Small intestine (tissue), 16 donors: ENCODE results near the gene B4GALT4. TPM values are rescaled to one million over a fixed set of nuclear protein-coding genes. Genes with fewer than 3 reads are reported as not detected.
"Not testable (repeated sequence)": the region's sequence is repeated elsewhere in the genome, so short reads cannot be mapped to it uniquely, and the experiment has no call there.

Experiments used
- DNase-seq, 2 donors: peaks; one replicate each; pipeline versions ENCODE4 v3.0.0 to v3.0.0-alpha.2; 2013
- FAIRE-seq: peaks from 2 replicates; lab custom pipeline; 2012; peaks lifted over from hg19 to GRCh38; lab: Jason Lieb, UNC
- H3K27ac ChIP-seq, 3 donors: one replicate each; pipeline ENCODE4 v1.5.1; 2013; ENCODE audit warnings: low read length in 2 of 3, mild to moderate bottlenecking in 2 of 3, control low read depth in 1 of 3, inconsistent platforms in 1 of 3, low read depth in 1 of 3, moderate library complexity in 1 of 3
- H3K27me3 ChIP-seq, 3 donors: one replicate each; pipeline ENCODE4 v1.6.1; 2013; ENCODE audit warnings: low read length in 3 of 3, inconsistent platforms in 1 of 3; ENCODE audit not compliant: control insufficient read depth in 3 of 3, insufficient read depth in 3 of 3
- H3K36me3 ChIP-seq, 3 donors: one replicate each; pipeline ENCODE4 v1.6.1; 2013; ENCODE audit warnings: low read length in 3 of 3, inconsistent platforms in 1 of 3, low read depth in 1 of 3, mild to moderate bottlenecking in 1 of 3, moderate library complexity in 1 of 3; ENCODE audit not compliant: control insufficient read depth in 3 of 3, insufficient read depth in 2 of 3
- H3K4me1 ChIP-seq, 3 donors: one replicate each; pipeline ENCODE4 v1.6.1; 2013; ENCODE audit warnings: low read length in 2 of 3, inconsistent platforms in 1 of 3, low read depth in 1 of 3, mild to moderate bottlenecking in 1 of 3, moderate library complexity in 1 of 3; ENCODE audit not compliant: control insufficient read depth in 3 of 3, insufficient read depth in 2 of 3
- H3K4me3 ChIP-seq, 3 donors: one replicate each; pipeline ENCODE4 v1.5.1; 2013; ENCODE audit warnings: low read length in 3 of 3, control low read depth in 1 of 3, inconsistent platforms in 1 of 3, low read depth in 1 of 3, mild to moderate bottlenecking in 1 of 3, moderate library complexity in 1 of 3
- H3K9me3 ChIP-seq, 2 donors: one replicate each; pipeline ENCODE4 v1.6.1; 2013; ENCODE audit warnings: low read depth in 1 of 2, low read length in 1 of 2; ENCODE audit not compliant: control insufficient read depth in 2 of 2, insufficient read depth in 1 of 2
- WGBS, 3 donors: extraction: QIAGEN DNeasy Blood & Tissue Kit; methylation state at CpG; one replicate each; pipeline ENCODE4 v1.1.7; 2013; 5-methylcytosine and 5-hydroxymethylcytosine counted together
- long read RNA-seq, 10 donors: transcript quantifications; one replicate each; lab custom pipeline, GENCODE V29; 2026
- polyA plus RNA-seq, 4 donors: library from polyadenylated mRNA; stranded (reverse) in 3 of 4; unstranded in 1 of 4; fragments of 200-250 nt in 3 of 4; fragments of 120-200 nt in 1 of 4; gene quantifications; one replicate each; pipeline versions ENCODE4 v1.2.1 to v1.2.3, GENCODE V29; 2013
- donor health status: healthy with polysubstance abuse.
- donor health status: control.
- donor health status: control.
- donor health status: Bipolar disorder and iron deficiency.
- donor health status: healthy.

The B4GALT4 gene, protein sequence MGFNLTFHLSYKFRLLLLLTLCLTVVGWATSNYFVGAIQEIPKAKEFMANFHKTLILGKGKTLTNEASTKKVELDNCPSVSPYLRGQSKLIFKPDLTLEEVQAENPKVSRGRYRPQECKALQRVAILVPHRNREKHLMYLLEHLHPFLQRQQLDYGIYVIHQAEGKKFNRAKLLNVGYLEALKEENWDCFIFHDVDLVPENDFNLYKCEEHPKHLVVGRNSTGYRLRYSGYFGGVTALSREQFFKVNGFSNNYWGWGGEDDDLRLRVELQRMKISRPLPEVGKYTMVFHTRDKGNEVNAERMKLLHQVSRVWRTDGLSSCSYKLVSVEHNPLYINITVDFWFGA
- 10 to 100 TPM; 26.2 to 72.2 (median 52.3) TPM for polyA plus RNA-seq
- long read RNA-seq, donor 1, result 0 reads
- long read RNA-seq, donor 2, partial matches to known transcripts, result 0 of 2 reads
- long read RNA-seq, donor 2, other reads (novel, unspliced or antisense), result 0 of 2 reads
- long read RNA-seq, donor 3, partial matches to known transcripts, result 37 of 41 reads
- long read RNA-seq, donor 3, other reads (novel, unspliced or antisense), result 0 of 41 reads
- long read RNA-seq, donor 4, partial matches to known transcripts, result 0 of 1 reads
- long read RNA-seq, donor 4, other reads (novel, unspliced or antisense), result 0 of 1 reads
- long read RNA-seq, donor 5, partial matches to known transcripts, result 0 of 1 reads
- long read RNA-seq, donor 5, other reads (novel, unspliced or antisense), result 0 of 1 reads
- long read RNA-seq, donor 6, transcript B4GALT4-202 (8 exons, 2,459 nt), result major isoform, 7 of 19 reads
- long read RNA-seq, donor 6, partial matches to known transcripts, result 8 of 19 reads
- long read RNA-seq, donor 6, other reads (novel, unspliced or antisense), result 0 of 19 reads
- long read RNA-seq, donor 7, result 0 reads
- long read RNA-seq, donor 8, result 0 reads
- long read RNA-seq, donor 9, result 0 reads
- long read RNA-seq, donor 10, transcript B4GALT4-202 (8 exons, 2,459 nt), result major isoform, 6 of 51 reads
- long read RNA-seq, donor 10, partial matches to known transcripts, result 43 of 51 reads
- long read RNA-seq, donor 10, other reads (novel, unspliced or antisense), result 0 of 51 reads

GRCh38 chr3:119240591-119241434, at the start of gene B4GALT4:
Gene B4GALT4 (minus strand): TSS chr3:119240878. CDS start chr3:119230099, 10,779 bp downstream.
- no peak for FAIRE-seq
- Histone ChIP-seq H3K4me1 (peaks cover 0 to 10% (median 4%) of the 10 kb centered on the region in 3 donors), H3K27me3 (no peaks in the 10 kb centered on the region), H3K36me3 (peaks cover 0 to 4% (median 0%) of the 10 kb centered on the region in 3 donors), H3K9me3 (peaks cover 0 to 7% of the 10 kb centered on the region in 2 donors), H3K27ac (peak within 1 kb of the TSS; percentile 94 to 98 (median 97)), H3K4me3 (peak within 1 kb of the TSS; percentile 68 to 90 (median 74))
- peak; percentile 89 to 95 for DNase-seq
- 1% methylated on average over 45 to 70 of the region's 70 CpGs for WGBS, 3 donors

DNA sequence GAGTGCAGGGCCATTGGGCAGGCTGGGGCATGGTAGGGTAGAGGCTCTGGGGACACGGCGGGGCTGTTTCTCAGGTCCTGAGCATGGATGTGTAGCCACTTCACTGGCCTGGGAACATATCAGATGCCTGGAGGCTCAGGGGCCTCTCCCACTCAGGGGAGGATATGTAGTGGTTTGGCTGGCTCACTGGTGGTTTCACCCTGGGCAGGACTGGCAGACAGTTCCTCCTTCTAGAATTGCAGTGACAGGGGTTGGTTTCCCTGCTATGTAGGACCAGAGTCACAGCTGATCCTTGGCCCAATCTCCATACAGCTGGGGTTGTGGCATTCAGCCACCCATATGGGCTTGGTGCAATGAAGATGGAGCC, 48.7 kb upstream of the B4GALT4 start:
- 85 to 96% (median 93%) methylated on average over 2 of the region's 2 CpGs for WGBS, 3 donors
- H3K9me3 ChIP-seq, result peaks cover 0 to 6% of the 10 kb centered on the region in 2 donors
- H3K36me3 ChIP-seq, result no peaks in the 10 kb centered on the region
- no peak for FAIRE-seq
- no peaks in the 10 kb centered on the region for H3K4me1 ChIP-seq
- H3K4me3 ChIP-seq, result no peak overlapping the region
- H3K27ac ChIP-seq, result no peak overlapping the region
- DNase-seq, result no peak
- H3K27me3 ChIP-seq, result no peaks in the 10 kb centered on the region

DNA sequence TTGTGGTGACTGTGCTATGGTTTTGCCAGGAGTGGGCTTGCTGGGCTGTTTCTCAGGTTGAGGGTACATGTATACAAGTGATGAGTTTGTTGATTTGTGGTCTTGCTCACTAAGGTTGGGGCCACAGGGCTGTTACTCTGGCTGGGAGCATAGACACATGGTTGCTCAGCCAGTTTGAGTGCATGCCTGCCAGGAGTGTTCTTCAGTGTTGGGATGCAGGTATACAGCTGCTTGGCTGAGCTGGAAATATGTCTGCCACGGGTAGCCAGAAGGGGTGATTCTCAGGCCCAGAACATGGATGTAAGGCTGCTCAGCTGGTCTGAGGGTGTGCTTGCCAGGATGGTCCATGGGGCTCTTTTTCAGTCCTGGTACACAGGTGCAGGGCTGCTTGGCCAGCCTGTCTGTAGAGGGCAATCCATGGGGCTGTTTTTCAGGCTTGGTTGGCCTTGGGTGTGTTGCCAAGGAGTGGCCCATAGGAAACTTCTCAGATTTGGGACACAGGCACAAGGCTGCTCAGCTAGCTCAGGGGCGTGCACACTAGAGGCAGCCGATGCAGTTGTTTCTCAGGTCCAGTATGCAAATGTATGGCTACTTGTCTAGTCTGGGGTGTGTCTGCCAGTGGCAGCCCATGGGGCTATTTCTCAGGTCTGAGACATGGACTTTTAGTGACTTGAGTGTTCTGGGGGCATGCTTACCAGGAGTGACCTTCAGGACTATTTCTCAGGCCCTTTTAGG, 48.2 kb upstream of the B4GALT4 start:
- DNase-seq (no peak), FAIRE-seq (no peak)
- no peaks in the 10 kb centered on the region for H3K36me3 ChIP-seq
- no peak overlapping the region for H3K4me3 ChIP-seq
- no peaks in the 10 kb centered on the region for H3K4me1 ChIP-seq
- H3K27me3 ChIP-seq, result no peaks in the 10 kb centered on the region
- WGBS, 3 donors, result 85 to 90% (median 86%) methylated on average over 3 of the region's 3 CpGs
- H3K27ac ChIP-seq, result no peak overlapping the region
- peaks cover 0 to 6% of the 10 kb centered on the region in 2 donors for H3K9me3 ChIP-seq

GRCh38 chr3:119279584-119280243, 39.0 kb upstream of the B4GALT4 start:
- no peaks in the 10 kb centered on the region for H3K4me1 ChIP-seq
- H3K27me3 ChIP-seq, result no peaks in the 10 kb centered on the region
- FAIRE-seq (no peak), DNase-seq (no peak)
- H3K9me3 ChIP-seq, result peaks cover 0 to 9% of the 10 kb centered on the region in 2 donors
- no peaks in the 10 kb centered on the region for H3K36me3 ChIP-seq
- H3K4me3 ChIP-seq, result no peak overlapping the region
- peak overlapping the region in 1 of 3 donors; percentile 41 for H3K27ac ChIP-seq
- WGBS, 3 donors, result 75 to 88% (median 87%) methylated on average over 5 of the region's 5 CpGs

- H3K4me1 ChIP-seq, result no peaks in the 10 kb centered on the region
- peaks cover 0 to 9% of the 10 kb centered on the region in 2 donors for H3K9me3 ChIP-seq
- FAIRE-seq (no peak), DNase-seq (peak in 1 of 2 donors; percentile 16)
- WGBS, 3 donors, result 59 to 64% (median 62%) methylated on average over 6 of the region's 6 CpGs
- no peaks in the 10 kb centered on the region for H3K27me3 ChIP-seq
- no peak overlapping the region for H3K4me3 ChIP-seq
- H3K27ac ChIP-seq, result peak overlapping the region in 1 of 3 donors; percentile 41
- H3K36me3 ChIP-seq, result no peaks in the 10 kb centered on the region
These were observed 38.5 kb upstream of the B4GALT4 start for GRCh38 chr3:119279101-119279554.

DNA sequence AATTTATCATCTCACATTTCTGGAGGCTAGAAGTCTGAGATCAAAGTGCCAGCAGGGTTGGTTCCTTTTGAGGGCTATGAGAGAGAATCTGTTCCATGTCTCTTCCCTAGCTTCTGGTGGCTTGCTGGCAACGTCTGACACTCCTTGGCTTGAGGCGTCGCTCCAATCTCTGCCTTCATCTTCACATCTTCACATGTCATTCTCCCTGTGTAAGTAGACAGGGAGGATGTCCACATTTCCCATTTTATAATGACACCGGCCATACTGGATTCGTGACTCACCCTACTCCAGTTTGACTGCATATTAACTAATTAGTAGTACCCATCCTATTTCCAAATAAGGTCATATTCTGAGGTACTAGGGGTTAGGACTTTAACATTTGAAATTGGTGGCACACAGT, 36.0 kb upstream of the B4GALT4 start:
- Histone ChIP-seq H3K36me3 (no peaks in the 10 kb centered on the region), H3K27ac (no peak overlapping the region), H3K9me3 (no peaks in the 10 kb centered on the region), H3K4me1 (no peaks in the 10 kb centered on the region), H3K27me3 (no peaks in the 10 kb centered on the region), H3K4me3 (no peak overlapping the region)
- FAIRE-seq, result no peak
- 81 to 84% (median 83%) methylated on average over 5 of the region's 5 CpGs for WGBS, 3 donors
- no peak for DNase-seq

DNA sequence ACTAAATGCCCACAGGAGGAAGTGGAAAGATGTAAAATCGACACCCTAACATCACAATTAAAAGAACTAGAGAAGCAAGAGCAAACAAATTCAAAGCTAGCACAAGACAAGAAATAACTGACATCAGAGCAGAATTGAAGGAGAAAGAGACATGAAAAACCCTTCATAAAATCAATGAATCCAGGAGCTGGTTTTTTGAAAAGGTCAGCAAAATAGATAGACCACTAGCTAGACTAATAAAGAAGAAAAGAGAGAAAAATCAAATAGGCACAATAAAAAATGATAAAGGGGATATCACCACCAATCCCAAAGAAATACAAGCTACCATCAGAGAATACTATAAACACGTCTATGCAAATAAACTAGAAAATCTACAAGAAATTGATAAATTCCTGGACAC, 29.5 kb upstream of the B4GALT4 start:
- H3K4me1 ChIP-seq, FAIRE-seq, H3K36me3 ChIP-seq, H3K27me3 ChIP-seq, DNase-seq, H3K27ac ChIP-seq, H3K4me3 ChIP-seq, H3K9me3 ChIP-seq: not testable (repeated sequence)
- WGBS, 3 donors, result 65 to 81% (median 73%) methylated on average over 2 of the region's 2 CpGs
